Activated T-helper 1 cell treated with anti-CD3 and anti-CD28 coated beads, Interleukin-12 subunit alpha, Interleukin-12 subunit beta, Interleukin-2, Interleukin-4 antibody, amounts not matched to agents 30 ng/mL and 10 ng/mL and 1 ng/mL, durations not matched to agents 14 hours and 24 hours and 36 hours (primary cell): Measurements from ENCODE around the gene ST6GALNAC3. TPM values are rescaled to one million over a fixed set of nuclear protein-coding genes. Genes with fewer than 3 reads are reported as not detected.
"Not testable (repeated sequence)": the region's sequence is repeated elsewhere in the genome, so short reads cannot be mapped to it uniquely, and the experiment has no call there.

Source experiments
- DNase-seq: peaks from one replicate; pipeline ENCODE4 v3.0.0; 2021; ENCODE audit warnings: low spot score
- H3K27ac Mint-ChIP-seq: one replicate; pipeline ENCODE4 v1.8.0; 2021; ENCODE audit warnings: mild to moderate bottlenecking, mixed read lengths
- H3K27me3 Mint-ChIP-seq: one replicate; pipeline ENCODE4 v1.8.0; 2022; ENCODE audit warnings: mild to moderate bottlenecking, moderate library complexity, mixed read lengths; ENCODE audit not compliant: insufficient read depth
- H3K36me3 Mint-ChIP-seq: one replicate; pipeline ENCODE4 v1.8.0; 2021; ENCODE audit warnings: low read depth, mixed read lengths
- H3K4me1 Mint-ChIP-seq: one replicate; pipeline ENCODE4 v1.8.0; 2021; ENCODE audit warnings: low read depth, mixed read lengths
- H3K4me3 Mint-ChIP-seq: one replicate; pipeline ENCODE4 v1.8.0; 2021; ENCODE audit warnings: mild to moderate bottlenecking, moderate library complexity, mixed read lengths
- H3K9me3 Mint-ChIP-seq: one replicate; pipeline ENCODE4 v1.8.0; 2021; ENCODE audit warnings: mixed read lengths
- intact Hi-C: fragments of 100-400 bp; cut with micrococcal nuclease; formaldehyde crosslinking; loops from one replicate; pipeline ENCODE4 v1.15.1; 2024
- total RNA-seq: library from RNA; stranded (reverse); gene quantifications from 2 replicates; pipeline ENCODE4 v1.2.3, GENCODE V29; 2022

The ST6GALNAC3 gene
- total RNA-seq, 1 donor from 2014 or later, result not detected

DNA sequence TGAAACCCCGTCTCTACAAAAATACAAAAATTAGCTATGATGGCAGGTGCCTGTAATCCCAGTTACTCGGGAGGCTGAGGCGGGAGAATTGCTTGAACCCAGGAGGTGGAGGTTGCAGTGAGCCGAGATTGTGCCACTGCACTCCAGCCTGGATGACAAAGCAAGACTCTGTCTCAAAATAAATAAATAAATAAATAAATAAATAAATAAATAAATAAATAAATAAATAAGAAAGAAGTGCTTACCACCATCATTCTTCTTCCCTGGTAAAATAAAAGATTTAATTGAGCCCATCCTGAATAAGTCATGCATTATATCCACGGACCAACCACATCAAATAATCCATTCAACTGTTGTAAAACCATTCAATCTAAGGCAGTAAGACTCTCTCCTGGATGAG is 578.3 kb downstream of the ST6GALNAC3 start:
- H3K36me3 Mint-ChIP-seq, H3K4me1 Mint-ChIP-seq, H3K27ac Mint-ChIP-seq, H3K27me3 Mint-ChIP-seq, DNase-seq, H3K4me3 Mint-ChIP-seq, intact Hi-C loops: not testable (repeated sequence)
- peaks cover 22% of the 10 kb centered on the region for H3K9me3 Mint-ChIP-seq

DNA sequence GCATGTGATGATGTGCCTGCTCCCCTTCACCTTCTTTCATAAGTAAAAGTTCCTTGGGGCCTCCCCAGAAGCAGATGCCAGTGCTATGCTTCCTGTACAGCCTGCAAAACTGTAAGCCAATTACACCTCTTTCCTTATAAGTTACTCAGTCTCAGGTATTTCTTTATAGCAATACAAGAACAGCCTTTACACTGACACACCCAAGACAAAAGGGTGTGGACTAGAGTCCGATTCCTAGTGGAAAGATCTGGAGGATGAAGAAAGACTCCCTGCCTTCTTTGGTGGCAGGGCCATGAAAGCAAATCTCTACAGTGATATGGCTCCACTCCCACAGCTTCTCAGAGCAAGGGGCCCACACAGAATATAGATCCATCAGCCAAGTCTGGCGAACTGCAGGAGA is 583.1 kb downstream of the ST6GALNAC3 start:
- H3K9me3 Mint-ChIP-seq, result peaks cover 14% of the 10 kb centered on the region
- H3K27ac Mint-ChIP-seq, result no peak overlapping the region
- DNase-seq, result no peak
- H3K4me1 Mint-ChIP-seq, result no peaks in the 10 kb centered on the region
- H3K36me3 Mint-ChIP-seq, result no peaks in the 10 kb centered on the region
- no peak overlapping the region for H3K4me3 Mint-ChIP-seq
- H3K27me3 Mint-ChIP-seq, result no peaks in the 10 kb centered on the region
- intact Hi-C loops, result no loop called here

DNA sequence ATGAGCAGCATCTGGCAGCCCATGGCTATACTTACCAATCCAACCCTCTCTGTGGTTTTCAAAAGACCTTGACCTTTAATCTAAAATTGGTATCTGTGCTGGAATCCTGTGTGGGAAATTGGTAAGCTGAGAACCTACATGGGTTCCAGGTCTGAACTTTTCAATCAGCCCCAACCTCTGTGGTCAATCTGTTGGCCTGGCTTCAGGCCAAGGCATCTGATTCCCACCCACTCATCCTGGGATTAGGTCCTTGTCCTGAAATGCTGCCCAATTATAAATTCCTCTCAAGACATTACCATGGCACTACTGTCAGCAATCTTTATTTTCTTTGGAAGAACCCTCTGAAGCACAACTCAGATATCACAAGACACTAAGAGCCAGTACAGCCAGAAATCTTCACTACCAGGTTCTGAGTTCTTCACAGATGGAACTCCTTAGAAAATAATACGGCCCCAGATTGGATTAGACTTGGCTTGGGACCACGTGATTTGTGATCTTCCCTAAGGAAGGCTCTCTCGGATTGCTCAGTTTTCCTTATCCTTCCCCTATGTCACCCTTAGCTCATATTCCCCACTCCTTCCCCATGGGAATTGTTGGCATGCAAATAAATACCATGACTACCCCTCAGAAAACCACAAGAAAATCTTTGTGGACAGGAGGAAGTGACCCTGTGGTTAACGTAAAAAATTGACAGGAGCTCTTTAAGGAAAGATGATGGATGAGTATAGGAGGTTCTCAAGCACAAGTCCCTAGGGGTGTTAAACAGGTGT is 584.8 kb downstream of the ST6GALNAC3 start:
- no peaks in the 10 kb centered on the region for H3K4me1 Mint-ChIP-seq
- H3K9me3 Mint-ChIP-seq, result peaks cover 14% of the 10 kb centered on the region
- H3K27me3 Mint-ChIP-seq, result no peaks in the 10 kb centered on the region
- H3K27ac Mint-ChIP-seq, result no peak overlapping the region
- no peak for DNase-seq
- intact Hi-C loops, result no loop called here
- no peaks in the 10 kb centered on the region for H3K36me3 Mint-ChIP-seq
- no peak overlapping the region for H3K4me3 Mint-ChIP-seq

DNA sequence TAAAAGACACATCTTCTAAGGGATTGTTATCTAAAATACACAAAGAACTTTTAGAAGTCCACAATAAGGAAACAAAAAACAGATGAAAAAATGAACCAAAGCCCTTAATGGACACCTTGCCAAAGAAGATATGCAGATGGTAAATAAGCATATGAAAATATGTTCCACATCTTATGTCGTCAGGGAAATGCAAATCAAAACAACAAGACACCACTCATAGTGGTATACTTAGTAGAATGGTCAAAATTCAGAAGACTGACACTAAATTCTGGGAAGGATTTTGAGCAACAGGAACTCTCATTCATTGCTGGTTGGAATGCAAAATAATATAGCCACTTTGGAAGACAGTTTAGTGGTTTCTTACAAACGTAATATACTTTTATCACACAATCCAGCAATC is 587.0 kb downstream of the ST6GALNAC3 start:
- H3K36me3 Mint-ChIP-seq, result no peaks in the 10 kb centered on the region
- no peaks in the 10 kb centered on the region for H3K4me1 Mint-ChIP-seq
- H3K4me3 Mint-ChIP-seq, result no peak overlapping the region
- H3K9me3 Mint-ChIP-seq, result peaks cover 14% of the 10 kb centered on the region
- no peaks in the 10 kb centered on the region for H3K27me3 Mint-ChIP-seq
- intact Hi-C loops, result no loop called here
- no peak overlapping the region for H3K27ac Mint-ChIP-seq
- DNase-seq, result no peak

DNA sequence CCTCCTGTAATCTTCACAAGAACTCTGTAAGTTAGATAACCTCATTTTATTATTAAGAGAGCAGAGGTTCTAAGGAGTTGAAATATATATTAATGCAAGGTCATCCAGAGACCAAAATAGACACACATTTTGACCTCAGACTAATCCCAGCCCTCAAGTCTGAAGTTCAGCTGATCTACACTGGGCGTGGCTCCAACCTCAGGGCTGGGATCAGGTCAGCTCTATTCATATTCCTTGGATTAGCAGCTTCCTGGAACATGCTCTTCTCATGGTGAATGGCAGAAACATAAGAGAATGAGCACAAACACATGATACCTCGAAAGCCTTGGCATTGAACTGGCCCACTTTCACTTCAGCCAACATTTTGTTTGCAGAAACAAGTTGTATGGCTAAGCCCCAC is 592.0 kb downstream of the ST6GALNAC3 start:
- Mint-ChIP-seq H3K4me1 (no peaks in the 10 kb centered on the region), H3K4me3 (no peak overlapping the region), H3K36me3 (no peaks in the 10 kb centered on the region), H3K27me3 (no peaks in the 10 kb centered on the region), H3K27ac (no peak overlapping the region), H3K9me3 (no peaks in the 10 kb centered on the region)
- DNase-seq, result no peak
- intact Hi-C loops, result no loop called here

DNA sequence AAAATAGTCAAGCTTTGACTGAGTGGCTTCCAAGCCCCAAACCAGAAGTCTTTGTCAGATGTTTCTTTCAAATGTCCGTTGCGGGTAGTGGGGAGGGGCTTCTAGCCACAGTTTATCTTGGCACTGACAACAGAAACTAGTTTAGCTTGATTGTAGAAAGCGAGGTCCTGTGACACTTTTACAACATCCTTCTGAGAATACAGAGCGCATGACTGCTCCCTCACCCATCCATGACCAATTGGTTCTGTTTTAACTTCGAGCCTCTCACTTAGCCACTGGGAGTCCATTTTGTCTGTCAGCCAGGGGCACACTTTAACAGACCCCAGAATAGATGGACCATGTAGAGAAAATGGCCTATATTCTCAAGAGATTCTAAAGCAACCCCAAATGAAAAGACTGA is 593.5 kb downstream of the ST6GALNAC3 start:
- intact Hi-C loops, result no loop called here
- H3K9me3 Mint-ChIP-seq, result no peaks in the 10 kb centered on the region
- no peaks in the 10 kb centered on the region for H3K36me3 Mint-ChIP-seq
- no peak overlapping the region for H3K4me3 Mint-ChIP-seq
- no peak overlapping the region for H3K27ac Mint-ChIP-seq
- no peaks in the 10 kb centered on the region for H3K27me3 Mint-ChIP-seq
- H3K4me1 Mint-ChIP-seq, result no peaks in the 10 kb centered on the region
- DNase-seq, result no peak

DNA sequence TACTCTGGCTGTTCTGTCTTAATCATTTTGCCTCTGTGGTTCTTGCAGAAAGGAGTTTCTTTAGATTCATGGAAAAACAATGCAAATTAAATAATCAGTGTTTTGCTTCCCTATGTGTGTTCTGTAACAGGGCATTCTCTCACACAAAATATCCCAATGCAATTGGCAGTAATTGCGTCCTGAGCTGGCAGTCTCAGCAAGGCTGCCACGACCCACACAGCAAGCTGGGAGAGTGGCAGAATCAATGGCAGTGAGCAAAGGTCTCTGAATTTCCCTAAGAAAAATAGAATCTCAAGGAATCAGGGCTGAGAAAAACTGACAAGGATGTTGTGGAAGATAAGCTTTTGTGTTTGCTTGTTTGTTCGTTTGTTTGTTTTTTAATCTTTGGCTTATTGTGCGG is 594.6 kb downstream of the ST6GALNAC3 start:
- Mint-ChIP-seq H3K4me1 (no peaks in the 10 kb centered on the region), H3K27me3 (no peaks in the 10 kb centered on the region), H3K9me3 (no peaks in the 10 kb centered on the region), H3K27ac (no peak overlapping the region), H3K4me3 (no peak overlapping the region), H3K36me3 (no peaks in the 10 kb centered on the region)
- intact Hi-C loops, result no loop called here
- no peak for DNase-seq

DNA sequence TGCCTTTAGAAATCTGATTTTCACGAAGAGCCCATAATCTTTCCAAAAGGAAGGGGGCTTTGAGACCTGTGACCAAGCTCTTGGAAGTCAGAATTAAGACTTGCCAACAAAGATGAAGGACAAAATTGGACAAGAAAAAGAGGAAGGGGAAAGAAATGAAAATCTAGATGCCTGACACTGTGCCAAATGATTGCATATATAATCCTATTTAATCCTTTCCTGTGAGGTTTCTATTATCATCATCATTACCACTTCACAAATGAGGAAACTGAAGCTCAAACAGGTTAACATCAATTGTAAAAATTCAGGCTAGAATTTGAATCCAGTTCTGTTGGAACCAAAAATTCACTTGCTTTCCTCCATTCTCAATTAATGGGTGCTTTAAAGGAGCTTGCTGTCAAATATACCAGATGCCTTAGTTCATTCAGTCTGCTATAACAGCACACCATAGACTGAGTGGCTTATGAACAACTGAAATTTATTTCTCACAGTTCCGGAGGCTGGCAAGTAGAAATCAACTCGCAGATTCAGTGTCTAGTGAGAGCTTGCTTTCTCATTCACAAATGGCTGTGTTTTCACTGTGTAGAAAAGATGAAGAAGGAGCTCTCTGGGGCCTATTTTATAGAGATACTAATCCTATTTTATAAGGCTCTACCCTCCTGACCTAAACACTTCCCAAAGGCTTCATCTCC is 595.2 kb downstream of the ST6GALNAC3 start:
- intact Hi-C loops, result no loop called here
- Mint-ChIP-seq H3K36me3 (no peaks in the 10 kb centered on the region), H3K27ac (no peak overlapping the region), H3K4me3 (no peak overlapping the region), H3K4me1 (no peaks in the 10 kb centered on the region), H3K9me3 (no peaks in the 10 kb centered on the region), H3K27me3 (no peaks in the 10 kb centered on the region)
- no peak for DNase-seq

DNA sequence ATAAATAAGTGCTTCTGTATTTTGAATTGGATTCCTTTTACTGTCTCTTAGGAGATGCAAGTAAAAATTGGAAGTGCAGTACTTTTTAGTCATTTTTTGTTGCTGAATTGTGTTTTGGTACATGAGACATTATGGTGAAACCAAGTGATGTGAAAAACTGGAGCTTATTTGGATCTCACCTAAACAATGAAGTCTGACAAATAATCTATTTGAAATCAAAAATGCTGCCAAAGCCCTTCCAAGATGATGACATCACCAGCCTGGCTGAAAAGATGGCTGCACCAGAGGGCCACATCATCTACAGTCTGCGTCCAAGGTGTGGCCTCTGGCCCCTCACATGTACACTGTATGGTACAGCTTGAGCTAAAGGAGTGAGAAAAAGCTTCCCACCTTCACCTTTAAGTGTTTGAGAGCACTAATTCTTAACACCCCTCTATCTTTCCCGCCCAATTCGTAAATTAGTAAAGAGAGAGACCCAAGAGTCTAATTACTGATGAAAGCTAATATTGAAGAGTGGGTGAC is 600.2 kb downstream of the ST6GALNAC3 start:
- Mint-ChIP-seq H3K9me3 (no peaks in the 10 kb centered on the region), H3K27ac (no peak overlapping the region), H3K4me1 (no peaks in the 10 kb centered on the region), H3K27me3 (no peaks in the 10 kb centered on the region), H3K4me3 (no peak overlapping the region), H3K36me3 (no peaks in the 10 kb centered on the region)
- intact Hi-C loops, result no loop called here
- DNase-seq, result no peak

DNA sequence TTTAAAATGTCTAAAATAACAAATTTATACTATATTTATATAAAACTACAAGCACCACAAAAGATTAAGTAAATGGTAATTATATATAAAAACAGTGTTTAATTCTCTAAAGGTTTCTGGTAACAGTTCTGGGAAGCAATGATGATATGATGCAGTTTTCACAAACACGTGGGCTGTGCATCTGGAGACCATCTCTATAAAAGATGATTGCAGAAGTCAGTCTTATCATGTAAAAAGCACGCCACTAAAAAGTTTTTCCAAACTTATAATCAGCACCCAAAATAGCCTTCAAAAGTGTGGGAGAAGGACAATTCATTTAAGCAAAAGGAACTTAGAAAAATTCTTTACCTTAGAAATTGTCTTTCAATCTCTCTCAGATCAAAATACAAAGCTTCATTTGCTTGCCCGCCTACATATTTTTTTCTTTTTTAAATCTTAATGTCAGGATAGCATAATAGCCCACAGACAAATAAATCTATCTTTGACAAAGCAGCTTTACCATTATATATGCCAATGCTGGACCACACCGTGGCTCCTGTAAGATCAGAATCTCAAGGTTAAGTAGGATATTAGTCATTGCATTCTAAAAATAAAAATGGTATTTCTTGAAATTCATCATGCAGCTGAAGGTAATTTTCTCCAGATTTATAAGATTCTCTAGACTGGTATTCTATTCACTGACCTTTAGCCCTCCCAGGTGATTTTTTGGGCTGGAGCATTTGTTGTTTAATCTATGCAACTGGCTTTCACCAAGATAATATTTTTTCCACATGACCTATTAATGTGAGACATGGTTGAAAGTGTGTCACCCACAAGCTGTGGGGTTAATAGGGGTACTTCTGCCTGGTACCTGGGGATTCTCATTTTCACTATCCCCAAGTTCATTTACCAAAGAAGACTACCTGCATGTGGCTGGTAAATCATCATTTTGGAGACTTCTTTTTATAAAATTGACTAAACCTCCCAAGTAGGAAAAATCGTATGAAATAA is 603.2 kb downstream of the ST6GALNAC3 start:
- DNase-seq, result no peak
- Mint-ChIP-seq H3K9me3 (no peaks in the 10 kb centered on the region), H3K4me1 (no peaks in the 10 kb centered on the region), H3K27ac (no peak overlapping the region), H3K4me3 (no peak overlapping the region), H3K27me3 (no peaks in the 10 kb centered on the region), H3K36me3 (no peaks in the 10 kb centered on the region)
- intact Hi-C loops, result no loop called here

DNA sequence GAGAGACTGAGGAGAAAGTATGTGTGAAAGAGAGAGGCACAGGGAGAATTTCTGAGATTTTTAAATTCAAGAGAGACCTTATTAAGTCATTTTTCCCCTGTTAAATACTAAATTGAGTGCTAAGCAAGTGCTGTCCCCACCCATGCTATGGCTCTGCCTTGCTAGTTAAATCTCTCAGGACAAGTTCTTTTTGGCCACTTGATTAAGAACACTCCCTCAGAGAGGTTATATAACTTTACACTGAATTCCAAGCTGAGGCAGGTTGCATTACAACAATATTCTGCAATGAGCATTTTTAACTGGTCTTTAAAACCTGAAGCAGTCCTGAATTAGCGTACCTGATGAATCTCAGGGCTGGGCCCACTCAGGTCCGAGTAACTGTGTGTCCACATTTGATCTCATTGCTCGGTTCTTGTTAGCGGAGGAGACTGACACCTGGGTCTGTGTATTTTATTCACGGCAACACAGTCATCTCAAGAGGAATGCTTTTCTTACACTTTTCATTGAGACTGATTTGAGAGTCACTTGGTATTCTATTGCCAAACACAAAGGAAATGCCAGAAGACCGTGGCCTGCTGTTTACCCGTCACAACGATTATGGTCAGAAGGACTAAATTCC is 605.1 kb downstream of the ST6GALNAC3 start:
- Mint-ChIP-seq H3K4me1 (no peaks in the 10 kb centered on the region), H3K9me3 (no peaks in the 10 kb centered on the region), H3K36me3 (no peaks in the 10 kb centered on the region), H3K4me3 (no peak overlapping the region), H3K27me3 (no peaks in the 10 kb centered on the region), H3K27ac (no peak overlapping the region)
- intact Hi-C loops, result no loop called here
- DNase-seq, result no peak

DNA sequence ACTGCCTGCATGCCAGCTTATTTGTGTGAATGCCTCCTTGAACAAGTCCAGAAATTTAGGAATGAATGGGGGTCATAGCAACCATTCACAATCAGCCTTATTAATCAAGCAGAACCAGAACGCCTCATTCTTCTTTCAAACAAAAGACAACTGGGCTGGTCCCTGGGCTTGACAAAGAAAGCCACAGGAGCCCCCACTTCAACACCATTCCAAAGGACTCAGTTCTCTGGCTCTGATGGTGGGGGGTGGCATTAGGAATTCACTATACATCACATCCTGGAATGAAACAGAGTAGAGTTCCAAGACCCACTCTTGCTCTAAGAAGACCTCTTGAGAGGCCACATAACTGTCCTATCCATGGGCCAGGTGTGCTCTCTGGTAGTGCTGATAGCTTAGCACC is 606.1 kb downstream of the ST6GALNAC3 start:
- H3K9me3 Mint-ChIP-seq, result no peaks in the 10 kb centered on the region
- H3K4me3 Mint-ChIP-seq, result no peak overlapping the region
- no peaks in the 10 kb centered on the region for H3K4me1 Mint-ChIP-seq
- H3K27me3 Mint-ChIP-seq, result no peaks in the 10 kb centered on the region
- no peaks in the 10 kb centered on the region for H3K36me3 Mint-ChIP-seq
- no peak overlapping the region for H3K27ac Mint-ChIP-seq
- intact Hi-C loops, result no loop called here
- DNase-seq, result no peak
